ENCODE measurements around the gene KRTAP4-16. TPM values are rescaled to one million over a fixed set of nuclear protein-coding genes. Genes with fewer than 3 reads are reported as not detected.

KRTAP4-16 gene
- total RNA-seq, 1 donor from 2014 or later = not detected

GRCh38 chr17:41082626-41083025 lies 19.4 kb downstream of the KRTAP4-16 start:
- no peak for ATAC-seq (ENCODE audit: low read depth)
- Mint-ChIP-seq H3K4me3 (no peak overlapping the region), H3K27ac (no peak overlapping the region), H3K4me1 (no peaks in the 10 kb centered on the region), H3K9me3 (no peaks in the 10 kb centered on the region), H3K27me3 (peaks cover 16% of the 10 kb centered on the region), H3K36me3 (ENCODE audit: low read depth) (no peaks in the 10 kb centered on the region)
- POLR2A ChIA-PET = no interaction called here
- intact Hi-C loops (cut with micrococcal nuclease) = no loop called here
- CTCF ChIA-PET = no interaction called here
- TF ChIP-seq CTCF (IDR thresholded peaks at IDR 0.05) = no peak
- DNase-seq = no peak

- intact Hi-C loops (cut with micrococcal nuclease) = no loop called here
- Mint-ChIP-seq H3K4me1 (no peaks in the 10 kb centered on the region), H3K4me3 (no peak overlapping the region), H3K27ac (no peak overlapping the region), H3K36me3 (ENCODE audit: low read depth) (no peaks in the 10 kb centered on the region), H3K9me3 (no peaks in the 10 kb centered on the region), H3K27me3 (peaks cover 20% of the 10 kb centered on the region)
- no peak for TF ChIP-seq CTCF (IDR thresholded peaks at IDR 0.05)
- POLR2A ChIA-PET = no interaction called here
- CTCF ChIA-PET = no interaction called here
- ATAC-seq (ENCODE audit: low read depth) (no peak), DNase-seq (no peak)
Measured at GRCh38 chr17:41076788-41077187, 25.2 kb downstream of the KRTAP4-16 start.

- no peaks in the 10 kb centered on the region for H3K9me3 Mint-ChIP-seq
- H3K27me3 Mint-ChIP-seq = peaks cover 15% of the 10 kb centered on the region
- no peaks in the 10 kb centered on the region for H3K4me1 Mint-ChIP-seq
- intact Hi-C loops (cut with micrococcal nuclease) = no loop called here
- H3K27ac Mint-ChIP-seq = no peak overlapping the region
- ChIA-PET POLR2A (no interaction called here), CTCF (no interaction called here)
- no peak overlapping the region for H3K4me3 Mint-ChIP-seq
- no peaks in the 10 kb centered on the region for H3K36me3 Mint-ChIP-seq (ENCODE audit: low read depth)
- DNase-seq = no peak
- no peak for ATAC-seq (ENCODE audit: low read depth)
- no peak for TF ChIP-seq CTCF (IDR thresholded peaks at IDR 0.05)
Measured at GRCh38 chr17:41073676-41074075, 28.3 kb downstream of the KRTAP4-16 start.

GRCh38 chr17:41071606-41072360 lies 30.2 kb downstream of the KRTAP4-16 start:
- no peak for ATAC-seq (ENCODE audit: low read depth)
- Mint-ChIP-seq H3K9me3 (no peaks in the 10 kb centered on the region), H3K4me3 (no peak overlapping the region), H3K4me1 (no peaks in the 10 kb centered on the region), H3K27ac (no peak overlapping the region), H3K36me3 (ENCODE audit: low read depth) (no peaks in the 10 kb centered on the region), H3K27me3 (peaks cover 11% of the 10 kb centered on the region)
- DNase-seq = no peak
- ChIA-PET CTCF (no interaction called here), POLR2A (no interaction called here)
- no peak for TF ChIP-seq CTCF (IDR thresholded peaks at IDR 0.05)
- intact Hi-C loops (cut with micrococcal nuclease) = no loop called here

- H3K27me3 Mint-ChIP-seq = peaks cover 4% of the 10 kb centered on the region
- no peak for DNase-seq
- no peaks in the 10 kb centered on the region for H3K36me3 Mint-ChIP-seq (ENCODE audit: low read depth)
- no peak for ATAC-seq (ENCODE audit: low read depth)
- H3K4me1 Mint-ChIP-seq = no peaks in the 10 kb centered on the region
- ChIA-PET CTCF (no interaction called here), POLR2A (no interaction called here)
- TF ChIP-seq CTCF (IDR thresholded peaks at IDR 0.05) = no peak
- H3K9me3 Mint-ChIP-seq = no peaks in the 10 kb centered on the region
- no peak overlapping the region for H3K27ac Mint-ChIP-seq
- intact Hi-C loops (cut with micrococcal nuclease) = no loop called here
- no peak overlapping the region for H3K4me3 Mint-ChIP-seq
Measured at GRCh38 chr17:41069031-41069430, 33.0 kb downstream of the KRTAP4-16 start.
